ENCODE measurements around the gene RHBDD3. TPM values are rescaled to one million over a fixed set of nuclear protein-coding genes. Genes with fewer than 3 reads are reported as not detected.
A peak's percentile ranks its signal among the peaks of the same experiment; 100 is the strongest.

The RHBDD3 gene
- total and polyA plus RNA-seq, 9 of the 15 experiments (the other 6 are each of a cell fraction or from before 2014, with no cell fraction given): 0.32 to 35.6 (median 14.0) TPM

DNA sequence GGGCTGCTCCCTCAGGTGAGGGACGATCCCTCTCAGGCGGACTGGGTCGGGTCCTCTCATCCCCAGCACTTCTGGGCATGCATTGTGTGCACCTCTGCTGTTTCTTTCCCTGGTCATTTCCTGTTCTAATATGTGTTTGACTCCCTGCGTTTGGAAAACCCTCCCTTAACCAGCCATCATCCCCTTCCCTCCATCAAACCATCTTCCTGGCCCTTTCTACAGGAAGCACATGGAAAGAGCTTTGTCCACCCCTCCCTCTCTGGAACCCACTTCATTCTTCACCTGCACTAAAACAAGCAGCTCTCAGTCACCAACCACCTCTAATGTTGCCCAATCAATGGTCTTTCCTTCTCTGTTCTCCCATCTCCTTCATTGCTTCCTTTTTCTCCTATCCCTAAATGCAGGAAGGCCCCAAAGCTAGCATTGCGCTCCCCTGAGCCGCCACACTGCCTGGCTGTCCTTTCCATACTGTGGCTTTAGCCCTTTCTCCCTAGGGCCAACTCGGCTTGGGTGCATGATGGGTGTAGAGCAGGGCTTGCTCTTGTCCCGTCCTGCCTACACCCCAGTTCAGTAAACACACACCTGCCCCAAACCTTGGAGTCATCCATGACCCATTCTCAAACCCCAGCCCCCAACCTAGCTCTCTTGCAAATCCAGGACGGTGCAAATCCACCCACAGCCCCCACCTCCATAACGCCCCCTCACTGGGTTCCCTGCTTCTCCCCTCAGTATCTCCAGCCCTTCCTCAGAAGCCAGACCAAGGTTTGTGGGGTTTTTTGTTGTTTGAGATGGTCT lies 33.2 kb upstream of the RHBDD3 start:
- intact Hi-C loops (cut with micrococcal nuclease) (no loop called here), in situ Hi-C loops (cut with MboI) (no loop called here)
- CTCF ChIA-PET (ENCODE audit: low intra/inter-chr PET ratio): no interaction called here
- no peak overlapping the region for H3K9ac ChIP-seq (ENCODE audit: insufficient read depth in 1 of 2, low read depth in 2 of 2, low read length in 2 of 2)
- peak; percentile 10 for ATAC-seq
- no peak for FAIRE-seq
- no peak overlapping the region for H2AFZ ChIP-seq (ENCODE audit: low read depth, low read length)
- 50% methylated on average over 8 of the region's 10 CpGs for WGBS (ENCODE audit: insufficient coverage, low coverage, missing lambda C conversion rate)
- H3K4me3 ChIP-seq: no peak overlapping the region
- no peaks in the 10 kb centered on the region; the same call in 1 of the 2 replicates for H4K20me1 ChIP-seq (replicated peaks; ENCODE audit: control insufficient read depth, insufficient read depth, low read length)
- H3K79me2 ChIP-seq (ENCODE audit: control insufficient read depth, insufficient read depth, low read length): no peaks in the 10 kb centered on the region
- H3K9me1 ChIP-seq (ENCODE audit: control insufficient read depth, insufficient read depth, low read length): no peaks in the 10 kb centered on the region
- H3K9me3 ChIP-seq (replicated peaks; ENCODE audit: control insufficient read depth, insufficient read depth, low read depth, low read length): no peaks in the 10 kb centered on the region
- H3K36me3 ChIP-seq (ENCODE audit: control insufficient read depth, insufficient read depth, low read length): peaks cover 45% of the 10 kb centered on the region
- POLR2A ChIA-PET: interaction anchor here (0.7 to 1.2 kb wide), 3 partner anchors 24 to 211 kb away, joined by 4 to 6 read pairs (median 4); partner anchors contain the start of gene EWSR1
- no TSS peak for BruUV-seq (replicated peaks)
- no peak overlapping the region for H3K4me2 ChIP-seq (ENCODE audit: insufficient read depth, low read length)
- H3K4me1 ChIP-seq (replicated peaks in 1 of 2; ENCODE audit: control insufficient read depth in 2 of 2, insufficient read depth in 2 of 2, low read length in 2 of 2): peaks cover 7 to 42% of the 10 kb centered on the region in 2 experiments
- H3K27me3 ChIP-seq (ENCODE audit: control insufficient read depth in 2 of 2, insufficient read depth in 2 of 2, low read length in 2 of 2): no peaks in the 10 kb centered on the region
- H3K27ac ChIP-seq (ENCODE audit: extremely low read depth, low read depth, low read length): no peak overlapping the region
- no peak for DNase-seq (ENCODE audit: extremely low read depth in 1 of 4, low spot score in 3 of 4)
- TF ChIP-seq TEAD1 (CRISPR knock-in tag; IDR thresholded peaks at IDR 0.05) (no peak), ZNF280A (IDR thresholded peaks at IDR 0.05; ENCODE audit: low read depth, partially characterized antibody) (no peak), MCM3 (IDR thresholded peaks at IDR 0.05) (no peak), PCBP1 (IDR thresholded peaks at IDR 0.05; ENCODE audit: low read depth, low read length, poor library complexity, severe bottlenecking) (no peak), HOXB6 (CRISPR knock-in tag; IDR thresholded peaks at IDR 0.05; ENCODE audit: borderline replicate concordance) (no peak), POLR2AphosphoS2 (IDR thresholded peaks at IDR 0.05; ENCODE audit: low read length) (peak; percentile 68), KLF6 (CRISPR knock-in tag; IDR thresholded peaks at IDR 0.05; ENCODE audit: borderline replicate concordance) (no peak)
- TF ChIP-seq, protein P1, sequence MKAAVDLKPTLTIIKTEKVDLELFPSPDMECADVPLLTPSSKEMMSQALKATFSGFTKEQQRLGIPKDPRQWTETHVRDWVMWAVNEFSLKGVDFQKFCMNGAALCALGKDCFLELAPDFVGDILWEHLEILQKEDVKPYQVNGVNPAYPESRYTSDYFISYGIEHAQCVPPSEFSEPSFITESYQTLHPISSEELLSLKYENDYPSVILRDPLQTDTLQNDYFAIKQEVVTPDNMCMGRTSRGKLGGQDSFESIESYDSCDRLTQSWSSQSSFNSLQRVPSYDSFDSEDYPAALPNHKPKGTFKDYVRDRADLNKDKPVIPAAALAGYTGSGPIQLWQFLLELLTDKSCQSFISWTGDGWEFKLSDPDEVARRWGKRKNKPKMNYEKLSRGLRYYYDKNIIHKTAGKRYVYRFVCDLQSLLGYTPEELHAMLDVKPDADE (conservative IDR thresholded peaks at IDR 0.05; ENCODE audit: control insufficient read depth, low read depth, low read length): no peak
- TF ChIP-seq, protein P2, sequence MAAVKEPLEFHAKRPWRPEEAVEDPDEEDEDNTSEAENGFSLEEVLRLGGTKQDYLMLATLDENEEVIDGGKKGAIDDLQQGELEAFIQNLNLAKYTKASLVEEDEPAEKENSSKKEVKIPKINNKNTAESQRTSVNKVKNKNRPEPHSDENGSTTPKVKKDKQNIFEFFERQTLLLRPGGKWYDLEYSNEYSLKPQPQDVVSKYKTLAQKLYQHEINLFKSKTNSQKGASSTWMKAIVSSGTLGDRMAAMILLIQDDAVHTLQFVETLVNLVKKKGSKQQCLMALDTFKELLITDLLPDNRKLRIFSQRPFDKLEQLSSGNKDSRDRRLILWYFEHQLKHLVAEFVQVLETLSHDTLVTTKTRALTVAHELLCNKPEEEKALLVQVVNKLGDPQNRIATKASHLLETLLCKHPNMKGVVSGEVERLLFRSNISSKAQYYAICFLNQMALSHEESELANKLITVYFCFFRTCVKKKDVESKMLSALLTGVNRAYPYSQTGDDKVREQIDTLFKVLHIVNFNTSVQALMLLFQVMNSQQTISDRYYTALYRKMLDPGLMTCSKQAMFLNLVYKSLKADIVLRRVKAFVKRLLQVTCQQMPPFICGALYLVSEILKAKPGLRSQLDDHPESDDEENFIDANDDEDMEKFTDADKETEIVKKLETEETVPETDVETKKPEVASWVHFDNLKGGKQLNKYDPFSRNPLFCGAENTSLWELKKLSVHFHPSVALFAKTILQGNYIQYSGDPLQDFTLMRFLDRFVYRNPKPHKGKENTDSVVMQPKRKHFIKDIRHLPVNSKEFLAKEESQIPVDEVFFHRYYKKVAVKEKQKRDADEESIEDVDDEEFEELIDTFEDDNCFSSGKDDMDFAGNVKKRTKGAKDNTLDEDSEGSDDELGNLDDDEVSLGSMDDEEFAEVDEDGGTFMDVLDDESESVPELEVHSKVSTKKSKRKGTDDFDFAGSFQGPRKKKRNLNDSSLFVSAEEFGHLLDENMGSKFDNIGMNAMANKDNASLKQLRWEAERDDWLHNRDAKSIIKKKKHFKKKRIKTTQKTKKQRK (IDR thresholded peaks at IDR 0.05; ENCODE audit: borderline replicate concordance, low read depth, low read length): no peak
- TF ChIP-seq, protein P3, sequence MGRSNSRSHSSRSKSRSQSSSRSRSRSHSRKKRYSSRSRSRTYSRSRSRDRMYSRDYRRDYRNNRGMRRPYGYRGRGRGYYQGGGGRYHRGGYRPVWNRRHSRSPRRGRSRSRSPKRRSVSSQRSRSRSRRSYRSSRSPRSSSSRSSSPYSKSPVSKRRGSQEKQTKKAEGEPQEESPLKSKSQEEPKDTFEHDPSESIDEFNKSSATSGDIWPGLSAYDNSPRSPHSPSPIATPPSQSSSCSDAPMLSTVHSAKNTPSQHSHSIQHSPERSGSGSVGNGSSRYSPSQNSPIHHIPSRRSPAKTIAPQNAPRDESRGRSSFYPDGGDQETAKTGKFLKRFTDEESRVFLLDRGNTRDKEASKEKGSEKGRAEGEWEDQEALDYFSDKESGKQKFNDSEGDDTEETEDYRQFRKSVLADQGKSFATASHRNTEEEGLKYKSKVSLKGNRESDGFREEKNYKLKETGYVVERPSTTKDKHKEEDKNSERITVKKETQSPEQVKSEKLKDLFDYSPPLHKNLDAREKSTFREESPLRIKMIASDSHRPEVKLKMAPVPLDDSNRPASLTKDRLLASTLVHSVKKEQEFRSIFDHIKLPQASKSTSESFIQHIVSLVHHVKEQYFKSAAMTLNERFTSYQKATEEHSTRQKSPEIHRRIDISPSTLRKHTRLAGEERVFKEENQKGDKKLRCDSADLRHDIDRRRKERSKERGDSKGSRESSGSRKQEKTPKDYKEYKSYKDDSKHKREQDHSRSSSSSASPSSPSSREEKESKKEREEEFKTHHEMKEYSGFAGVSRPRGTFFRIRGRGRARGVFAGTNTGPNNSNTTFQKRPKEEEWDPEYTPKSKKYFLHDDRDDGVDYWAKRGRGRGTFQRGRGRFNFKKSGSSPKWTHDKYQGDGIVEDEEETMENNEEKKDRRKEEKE (IDR thresholded peaks at IDR 0.05; ENCODE audit: borderline replicate concordance in 1 of 2, control insufficient read depth in 1 of 2, low read depth in 2 of 2, low read length in 1 of 2): peak in 1 of 2 experiments; percentile 39; a peak in 1 of 4 replicates

Data from K562 (cell line).